Measurements from ENCODE around the gene KRTAP12-3. TPM values are rescaled to one million over a fixed set of nuclear protein-coding genes. Genes with fewer than 3 reads are reported as not detected.

Gene KRTAP12-3
- total RNA-seq, 1 donor from 2014 or later: not detected

- Histone ChIP-seq H3K9me3 (ENCODE audit: insufficient read depth, low read depth, low read length) (peaks cover 9% of the 10 kb centered on the region), H3K79me2 (ENCODE audit: insufficient read depth, low read length) (no peaks in the 10 kb centered on the region), H2AFZ (ENCODE audit: low read depth, low read length) (no peak overlapping the region), H3K27ac (ENCODE audit: low read depth, low read length) (no peak overlapping the region), H3K27me3 (ENCODE audit: insufficient read depth, low read length) (no peaks in the 10 kb centered on the region), H3K4me2 (ENCODE audit: low read length) (no peak overlapping the region), H3K9ac (ENCODE audit: low read length) (no peak overlapping the region), H4K20me1 (ENCODE audit: insufficient read depth, low read length) (no peaks in the 10 kb centered on the region), H3K4me1 (ENCODE audit: insufficient read depth, low read length) (no peaks in the 10 kb centered on the region), H3K36me3 (ENCODE audit: insufficient read depth, low read length) (no peaks in the 10 kb centered on the region), H3K4me3 (ENCODE audit: insufficient read depth, low read depth, low read length) (no peak overlapping the region)
- FAIRE-seq: no peak
- TF ChIP-seq CTCF (IDR thresholded peaks at IDR 0.05; ENCODE audit: insufficient read depth, low read depth, low read length): no peak
- peaks cover 31% of the 10 kb centered on the region for H3K9me3 Mint-ChIP-seq (ENCODE audit: unreplicated experiment)
- H3K27me3 Mint-ChIP-seq (ENCODE audit: low read depth, unreplicated experiment): peaks cover 19% of the 10 kb centered on the region
- H3K36me3 Mint-ChIP-seq (ENCODE audit: low read depth, unreplicated experiment): peaks cover 2% of the 10 kb centered on the region
- no peaks in the 10 kb centered on the region for H3K4me1 Mint-ChIP-seq (ENCODE audit: low read depth, unreplicated experiment)
- H3K27ac Mint-ChIP-seq (ENCODE audit: unreplicated experiment): no peak overlapping the region
- DNase-seq (ENCODE audit: low read depth): no peak
- H3K4me3 Mint-ChIP-seq (ENCODE audit: unreplicated experiment): no peak overlapping the region
Measured at GRCh38 chr21:44613386-44614155, 44.2 kb upstream of the KRTAP12-3 start.

GRCh38 chr21:44614161-44614631 is 43.5 kb upstream of the KRTAP12-3 start:
- Mint-ChIP-seq H3K27ac (ENCODE audit: unreplicated experiment) (no peak overlapping the region), H3K9me3 (ENCODE audit: unreplicated experiment) (peaks cover 33% of the 10 kb centered on the region), H3K4me1 (ENCODE audit: low read depth, unreplicated experiment) (no peaks in the 10 kb centered on the region), H3K27me3 (ENCODE audit: low read depth, unreplicated experiment) (peaks cover 19% of the 10 kb centered on the region), H3K36me3 (ENCODE audit: low read depth, unreplicated experiment) (peaks cover 2% of the 10 kb centered on the region), H3K4me3 (ENCODE audit: unreplicated experiment) (no peak overlapping the region)
- Histone ChIP-seq H4K20me1 (ENCODE audit: insufficient read depth, low read length) (no peaks in the 10 kb centered on the region), H3K9ac (ENCODE audit: low read length) (no peak overlapping the region), H2AFZ (ENCODE audit: low read depth, low read length) (no peak overlapping the region), H3K4me1 (ENCODE audit: insufficient read depth, low read length) (no peaks in the 10 kb centered on the region), H3K79me2 (ENCODE audit: insufficient read depth, low read length) (no peaks in the 10 kb centered on the region), H3K4me2 (ENCODE audit: low read length) (no peak overlapping the region), H3K36me3 (ENCODE audit: insufficient read depth, low read length) (no peaks in the 10 kb centered on the region), H3K9me3 (ENCODE audit: insufficient read depth, low read depth, low read length) (peaks cover 9% of the 10 kb centered on the region), H3K4me3 (ENCODE audit: insufficient read depth, low read depth, low read length) (no peak overlapping the region), H3K27ac (ENCODE audit: low read depth, low read length) (no peak overlapping the region), H3K27me3 (ENCODE audit: insufficient read depth, low read length) (no peaks in the 10 kb centered on the region)
- DNase-seq (ENCODE audit: low read depth): no peak
- no peak for TF ChIP-seq EZH2 (IDR thresholded peaks at IDR 0.05; ENCODE audit: insufficient read depth, low read length)
- no peak for TF ChIP-seq CTCF (IDR thresholded peaks at IDR 0.05; ENCODE audit: insufficient read depth, low read depth, low read length)
- no peak for FAIRE-seq

GRCh38 chr21:44614961-44615391 is 42.8 kb upstream of the KRTAP12-3 start:
- H3K9me3 Mint-ChIP-seq (ENCODE audit: unreplicated experiment): peaks cover 37% of the 10 kb centered on the region

More at GRCh38 chr21:44614961-44615391, 42.8 kb upstream of the KRTAP12-3 start:
- Histone ChIP-seq H4K20me1 (ENCODE audit: insufficient read depth, low read length) (no peaks in the 10 kb centered on the region), H3K4me3 (ENCODE audit: insufficient read depth, low read depth, low read length) (no peak overlapping the region), H3K27me3 (ENCODE audit: insufficient read depth, low read length) (no peaks in the 10 kb centered on the region), H3K9ac (ENCODE audit: low read length) (no peak overlapping the region), H3K9me3 (ENCODE audit: insufficient read depth, low read depth, low read length) (peaks cover 9% of the 10 kb centered on the region), H3K36me3 (ENCODE audit: insufficient read depth, low read length) (no peaks in the 10 kb centered on the region), H3K27ac (ENCODE audit: low read depth, low read length) (no peak overlapping the region), H3K79me2 (ENCODE audit: insufficient read depth, low read length) (no peaks in the 10 kb centered on the region), H2AFZ (ENCODE audit: low read depth, low read length) (no peak overlapping the region), H3K4me2 (ENCODE audit: low read length) (no peak overlapping the region), H3K4me1 (ENCODE audit: insufficient read depth, low read length) (no peaks in the 10 kb centered on the region)
- FAIRE-seq (no peak), DNase-seq (ENCODE audit: low read depth) (no peak)
- H3K36me3 Mint-ChIP-seq (ENCODE audit: low read depth, unreplicated experiment): peaks cover 2% of the 10 kb centered on the region
- no peak for TF ChIP-seq CTCF (IDR thresholded peaks at IDR 0.05; ENCODE audit: insufficient read depth, low read depth, low read length)
- no peak overlapping the region for H3K4me3 Mint-ChIP-seq (ENCODE audit: unreplicated experiment)
- no peaks in the 10 kb centered on the region for H3K4me1 Mint-ChIP-seq (ENCODE audit: low read depth, unreplicated experiment)
- peaks cover 19% of the 10 kb centered on the region for H3K27me3 Mint-ChIP-seq (ENCODE audit: low read depth, unreplicated experiment)
- no peak overlapping the region for H3K27ac Mint-ChIP-seq (ENCODE audit: unreplicated experiment)

All from astrocyte (in vitro differentiated cells and primary cell).